CD4-positive, alpha-beta T cell treated with Interleukin-10 for 1 hour (primary cell): ENCODE data around the gene ZNRF3.
"Not testable (repeated sequence)": the region's sequence is repeated elsewhere in the genome, so short reads cannot be mapped to it uniquely, and the experiment has no call there.

Experiments
- DNase-seq: peaks from one replicate; pipeline ENCODE4 v3.0.0-alpha.2; 2020

Gene ZNRF3

GRCh38 chr22:28884747-28885350 lies 1.5 kb downstream of the ZNRF3 start:
- no peak for DNase-seq

GRCh38 chr22:28885939-28886338 lies 2.6 kb downstream of the ZNRF3 start:
- DNase-seq = no peak

- DNase-seq = not testable (repeated sequence)
These were observed 3.3 kb downstream of the ZNRF3 start for GRCh38 chr22:28886679-28887078.

- no peak for DNase-seq
These were observed 4.5 kb downstream of the ZNRF3 start for GRCh38 chr22:28887725-28888459.

GRCh38 chr22:28889478-28890024 lies 6.2 kb downstream of the ZNRF3 start:
- DNase-seq = no peak

- DNase-seq = no peak
These were observed 7.9 kb downstream of the ZNRF3 start for GRCh38 chr22:28891156-28891733.

- no peak for DNase-seq
These were observed 8.9 kb downstream of the ZNRF3 start for GRCh38 chr22:28892175-28892731.

- DNase-seq = no peak
These were observed 10.4 kb downstream of the ZNRF3 start for GRCh38 chr22:28893810-28894209.

GRCh38 chr22:28894334-28894733 lies 11.0 kb downstream of the ZNRF3 start:
- DNase-seq = no peak

GRCh38 chr22:28894807-28895206 lies 11.4 kb downstream of the ZNRF3 start:
- DNase-seq = no peak

GRCh38 chr22:28896611-28897010 lies 13.2 kb downstream of the ZNRF3 start:
- DNase-seq = no peak

- DNase-seq = no peak
These were observed 14.9 kb downstream of the ZNRF3 start for GRCh38 chr22:28898233-28898629.

GRCh38 chr22:28899199-28899853 lies 16.0 kb downstream of the ZNRF3 start:
- DNase-seq = peak; percentile 52

GRCh38 chr22:28900379-28900925 lies 17.1 kb downstream of the ZNRF3 start:
- no peak for DNase-seq

GRCh38 chr22:28902490-28902889 lies 19.1 kb downstream of the ZNRF3 start:
- DNase-seq = no peak

- DNase-seq = no peak
These were observed 19.7 kb downstream of the ZNRF3 start for GRCh38 chr22:28903080-28903479.

GRCh38 chr22:28903729-28904128 lies 20.4 kb downstream of the ZNRF3 start:
- no peak for DNase-seq

- no peak for DNase-seq
These were observed 21.0 kb downstream of the ZNRF3 start for GRCh38 chr22:28904211-28904896.

- DNase-seq = no peak
These were observed 22.0 kb downstream of the ZNRF3 start for GRCh38 chr22:28905256-28905832.

- DNase-seq = no peak
These were observed 22.9 kb downstream of the ZNRF3 start for GRCh38 chr22:28906312-28906711.

GRCh38 chr22:28907311-28908008 lies 24.1 kb downstream of the ZNRF3 start:
- DNase-seq = no peak
